GM23338 (cell line): Measurements from ENCODE around the gene ECSCR. TPM values are rescaled to one million over a fixed set of nuclear protein-coding genes. Genes with fewer than 3 reads are reported as not detected.

Experiments used
- ATAC-seq: fragments of 200-7000 bp; cut with Tn5 transposase; 3 replicates; pipeline ENCODE4 v1.9.1; 2020
- DNase-seq: peaks from one replicate; pipeline ENCODE4 v3.0.0-alpha.2; 2015; ENCODE audit warnings: low spot score
- H2AFZ ChIP-seq: fragments of 200-600 bp; sonication (generic); 2 replicates; pipeline ENCODE4 v1.8.0; 2016; ENCODE audit warnings: antibody characterized with exemption, mild to moderate bottlenecking, moderate library complexity
- H3F3A ChIP-seq: fragments of 200-600 bp; sonication (generic); replicated peaks from 2 replicates; pipeline ENCODE4 v1.8.0; 2017; ENCODE audit warnings: antibody characterized with exemption, mixed run types, low read depth
- H3K27ac ChIP-seq: fragments of 200-600 bp; sonication (generic); 2 replicates; pipeline ENCODE4 v1.6.1; 2016; ENCODE audit warnings: low read depth
- H3K27me3 ChIP-seq: fragments of 200-600 bp; sonication (generic); 2 replicates; pipeline ENCODE4 v1.8.0; 2016; ENCODE audit warnings: mild to moderate bottlenecking, mixed run types, moderate library complexity; ENCODE audit not compliant: insufficient read depth
- H3K36me3 ChIP-seq: fragments of 200-600 bp; sonication (generic); 2 replicates; pipeline ENCODE4 v1.8.0; 2016; ENCODE audit warnings: mild to moderate bottlenecking; ENCODE audit not compliant: insufficient read depth
- H3K4me1 ChIP-seq: fragments of 200-600 bp; sonication (generic); 2 replicates; pipeline ENCODE4 v1.8.0; 2016; ENCODE audit warnings: mild to moderate bottlenecking, moderate library complexity; ENCODE audit not compliant: insufficient read depth
- H3K4me2 ChIP-seq: fragments of 200-600 bp; sonication (generic); 2 replicates; pipeline ENCODE4 v1.7.1; 2017; ENCODE audit warnings: mixed run types
- H3K4me3 ChIP-seq: fragments of 200-600 bp; sonication (generic); 2 replicates; pipeline ENCODE4 v1.6.1; 2016; ENCODE audit warnings: mixed run types
- H3K79me2 ChIP-seq: fragments of 200-600 bp; sonication (generic); replicated peaks from 2 replicates; pipeline ENCODE4 v1.8.0; 2017; ENCODE audit warnings: mild to moderate bottlenecking; ENCODE audit not compliant: insufficient read depth
- H3K9me2 ChIP-seq: fragments of 200-600 bp; sonication (generic); 2 replicates; pipeline ENCODE4 v1.8.0; 2017; ENCODE audit not compliant: insufficient read depth
- H4K20me1 ChIP-seq: fragments of 200-600 bp; sonication (generic); replicated peaks from 2 replicates; pipeline ENCODE4 v1.8.0; 2017; ENCODE audit warnings: mild to moderate bottlenecking; ENCODE audit not compliant: insufficient read depth
- H3K27ac Mint-ChIP-seq: 2 replicates; pipeline ENCODE4 v1.8.0; 2020; ENCODE audit warnings: inconsistent platforms, mild to moderate bottlenecking, moderate library complexity, mixed read lengths
- H3K27me3 Mint-ChIP-seq: 3 replicates; pipeline ENCODE4 v1.8.0; 2022; ENCODE audit warnings: low read depth, mild to moderate bottlenecking, moderate library complexity, mixed read lengths, inconsistent platforms; ENCODE audit not compliant: insufficient read depth, poor library complexity
- H3K36me3 Mint-ChIP-seq: 3 replicates; pipeline ENCODE4 v1.8.0; 2021; ENCODE audit warnings: low read depth, mild to moderate bottlenecking, inconsistent platforms, moderate library complexity, mixed read lengths
- H3K4me1 Mint-ChIP-seq: 3 replicates; pipeline ENCODE4 v1.8.0; 2020; ENCODE audit warnings: mild to moderate bottlenecking, inconsistent platforms, mixed read lengths
- H3K4me3 Mint-ChIP-seq: 3 replicates; pipeline ENCODE4 v1.8.0; 2021; ENCODE audit warnings: moderate library complexity, mild to moderate bottlenecking, inconsistent platforms, mixed read lengths
- H3K9me3 Mint-ChIP-seq: 3 replicates; pipeline ENCODE4 v1.8.0; 2020; ENCODE audit warnings: moderate library complexity, mild to moderate bottlenecking, inconsistent platforms, mixed read lengths
- CTCF ChIP-seq, 2 experiments: fragments of 200-600 bp in 1 of 2; sonication (generic) in 1 of 2; conservative IDR thresholded peaks; 2 replicates each; pipeline versions ENCODE4 v1.5.1 to v1.6.1; 2016 to 2017; ENCODE audit warnings: antibody characterized with exemption in 2 of 2, low read depth in 2 of 2, mild to moderate bottlenecking in 2 of 2, moderate library complexity in 1 of 2
- ETS1 ChIP-seq: IDR thresholded peaks from 2 replicates; pipeline ENCODE4 v1.6.1; 2016; ENCODE audit warnings: antibody characterized with exemption
- EZH2 ChIP-seq: fragments of 200-600 bp; sonication (generic); IDR thresholded peaks from one replicate; pipeline ENCODE4 v1.8.0; 2017; ENCODE audit warnings: antibody characterized with exemption, mild to moderate bottlenecking, low read depth; ENCODE audit not compliant: unreplicated experiment
- EZH2phosphoT487 ChIP-seq: fragments of 200-600 bp; sonication (generic); IDR thresholded peaks from one replicate; pipeline ENCODE4 v1.8.1; 2018; ENCODE audit warnings: antibody characterized with exemption; ENCODE audit not compliant: unreplicated experiment
- JUNB ChIP-seq: IDR thresholded peaks from one replicate; pipeline ENCODE4 v1.6.1; 2016; ENCODE audit warnings: antibody characterized with exemption; ENCODE audit not compliant: unreplicated experiment
- NANOG ChIP-seq: IDR thresholded peaks from 2 replicates; pipeline ENCODE4 v1.6.1; 2016; ENCODE audit warnings: antibody characterized with exemption, borderline replicate concordance
- POLR2AphosphoS5 ChIP-seq: IDR thresholded peaks from 2 replicates; pipeline ENCODE4 v1.6.1; 2016; ENCODE audit warnings: antibody characterized with exemption, low read depth
- REST ChIP-seq: IDR thresholded peaks from one replicate; pipeline ENCODE4 v1.6.1; 2018; ENCODE audit warnings: antibody characterized with exemption; ENCODE audit not compliant: unreplicated experiment
- STAT1 ChIP-seq: IDR thresholded peaks from one replicate; pipeline ENCODE4 v1.6.1; 2016; ENCODE audit warnings: antibody characterized with exemption; ENCODE audit not compliant: unreplicated experiment
- ZNF114 ChIP-seq: fragments of 250-450 bp; sonication (Bioruptor Pico); IDR thresholded peaks from 2 replicates; pipeline ENCODE4 v1.5.0; 2020; ENCODE audit warnings: mild to moderate bottlenecking, moderate library complexity
- ZNF331 ChIP-seq: fragments of 250-450 bp; sonication (Bioruptor Pico); IDR thresholded peaks from 2 replicates; pipeline ENCODE4 v1.5.0; 2020; ENCODE audit warnings: low read depth, mild to moderate bottlenecking, moderate library complexity
- ZNF462 ChIP-seq: fragments of 250-450 bp; sonication (Bioruptor Pico); IDR thresholded peaks from 2 replicates; pipeline ENCODE4 v1.5.0; 2020; ENCODE audit warnings: mild to moderate bottlenecking, moderate library complexity
- polyA plus RNA-seq: library from polyadenylated mRNA; unstranded; fragments of >200 nt; fragmentation: Nextera tagmentation; extraction: Ambion mirVana; gene quantifications from 2 replicates; pipeline ENCODE4 v1.2.1, GENCODE V29; 2016
- total RNA-seq: library from RNA; depleted of rRNA; stranded (reverse); fragments of >200 nt; shearing (Covaris generic); gene quantifications from 2 replicates; pipeline ENCODE4 v1.2.3, GENCODE V29; 2014

ECSCR gene
- total and polyA plus RNA-seq, 2 experiments from 2014 or later: 2.2 to 2.6 TPM

- Histone ChIP-seq H3F3A (peaks cover 3% of the 10 kb centered on the region; the same call in 1 of the 2 replicates), H3K9me2 (no peaks in the 10 kb centered on the region), H4K20me1 (no peaks in the 10 kb centered on the region), H3K4me3 (no peak overlapping the region), H3K79me2 (no peaks in the 10 kb centered on the region), H3K27ac (no peak overlapping the region), H3K36me3 (peaks cover 4% of the 10 kb centered on the region; the same call in 1 of the 2 replicates), H3K4me2 (no peak overlapping the region), H3K27me3 (no peaks in the 10 kb centered on the region), H2AFZ (no peak overlapping the region), H3K4me1 (no peaks in the 10 kb centered on the region)
- ATAC-seq (no peak), DNase-seq (no peak)
- peaks cover 15% of the 10 kb centered on the region for H3K4me1 Mint-ChIP-seq
- no peak overlapping the region for H3K27ac Mint-ChIP-seq
- no peaks in the 10 kb centered on the region for H3K9me3 Mint-ChIP-seq
- H3K36me3 Mint-ChIP-seq: peaks cover 15% of the 10 kb centered on the region
- TF ChIP-seq ZNF462 (no peak), EZH2phosphoT487 (no peak), ZNF114 (CRISPR knock-in tag) (no peak), ETS1 (no peak), JUNB (no peak), POLR2AphosphoS5 (no peak), NANOG (no peak), ZNF331 (CRISPR knock-in tag) (no peak), REST (no peak), CTCF (conservative IDR thresholded peaks at IDR 0.05; ENCODE audit: low read depth in 2 of 2) (no peak), STAT1 (no peak), EZH2 (no peak)
- H3K4me3 Mint-ChIP-seq: no peak overlapping the region
- no peaks in the 10 kb centered on the region for H3K27me3 Mint-ChIP-seq
Measured at GRCh38 chr5:139416651-139417050, 45.9 kb downstream of the ECSCR start.
